Naive thymus-derived CD4-positive, alpha-beta T cell (primary cell): ENCODE measurements around the gene SPATA31D3. TPM values are rescaled to one million over a fixed set of nuclear protein-coding genes. Genes with fewer than 3 reads are reported as not detected.
"Not testable (repeated sequence)": the region's sequence is repeated elsewhere in the genome, so short reads cannot be mapped to it uniquely, and the experiment has no call there.

ENCODE experiments used
- ATAC-seq: fragments of 150-1000 bp; cut with Tn5 transposase; 2 replicates; pipeline ENCODE4 v1.10.0; 2021; ENCODE audit warnings: mild to moderate bottlenecking, moderate library complexity
- CTCF ChIA-PET: fragments of 350-600 bp; sonication (Branson Sonifier 250); formaldehyde crosslinking; loops from one replicate; lab custom pipeline; 2021; ENCODE audit warnings: antibody characterized with exemption; lab: Charles Lee
- POLR2A ChIA-PET: fragments of 350-600 bp; sonication (Branson Sonifier 250); formaldehyde crosslinking; loops from one replicate; lab custom pipeline; 2021; ENCODE audit warnings: antibody characterized with exemption, inconsistent platforms; lab: Charles Lee
- DNase-seq, 9 donors: peaks; one replicate each; pipeline versions ENCODE4 v3.0.0 to v3.0.0-alpha.2; 2020 to 2022; ENCODE audit warnings: mixed read lengths in 1 of 9
- H3K27ac ChIP-seq: one replicate; pipeline ENCODE4 v1.7.0; 2013; ENCODE audit warnings: mild to moderate bottlenecking, low read depth, low read length, moderate library complexity
- H3K27me3 ChIP-seq, 2 donors: one replicate each; pipeline ENCODE4 v1.7.0; 2013; ENCODE audit warnings: low read length in 2 of 2, mild to moderate bottlenecking in 2 of 2, moderate library complexity in 2 of 2; ENCODE audit not compliant: control insufficient read depth in 2 of 2, insufficient read depth in 2 of 2
- H3K36me3 ChIP-seq, 3 experiments: 1 replicate in 2 of 3; 2 replicates in 1 of 3; pipeline ENCODE4 v1.7.0; 2013; ENCODE audit warnings: low read length in 3 of 3, mild to moderate bottlenecking in 3 of 3, moderate library complexity in 1 of 3; ENCODE audit not compliant: insufficient read depth in 3 of 3, control insufficient read depth in 2 of 3
- H3K4me1 ChIP-seq, 2 donors: one replicate each; pipeline ENCODE4 v1.7.0; 2013; ENCODE audit warnings: low read length in 2 of 2, mild to moderate bottlenecking in 2 of 2, moderate library complexity in 1 of 2; ENCODE audit not compliant: control insufficient read depth in 2 of 2, insufficient read depth in 2 of 2
- H3K4me3 ChIP-seq: 2 replicates; pipeline ENCODE4 v1.7.0; 2013; ENCODE audit warnings: mild to moderate bottlenecking, low read length
- H3K9me3 ChIP-seq, 3 experiments: 1 replicate in 2 of 3; 2 replicates in 1 of 3; pipeline ENCODE4 v1.7.0; 2013; ENCODE audit warnings: low read length in 3 of 3; ENCODE audit not compliant: control insufficient read depth in 2 of 3
- H3K27ac Mint-ChIP-seq, 9 donors: one replicate each; pipeline ENCODE4 v1.8.0; 2020 to 2022; ENCODE audit warnings: mixed read lengths in 9 of 9, mild to moderate bottlenecking in 8 of 9, moderate library complexity in 5 of 9, inconsistent platforms in 2 of 9
- H3K27me3 Mint-ChIP-seq, 5 donors: one replicate each; pipeline ENCODE4 v1.8.0; 2021 to 2022; ENCODE audit warnings: mixed read lengths in 5 of 5, mild to moderate bottlenecking in 1 of 5
- H3K36me3 Mint-ChIP-seq, 5 donors: one replicate each; pipeline ENCODE4 v1.8.0; 2020 to 2022; ENCODE audit warnings: mixed read lengths in 5 of 5, mild to moderate bottlenecking in 3 of 5, inconsistent platforms in 1 of 5
- H3K4me1 Mint-ChIP-seq, 7 donors: one replicate each; pipeline ENCODE4 v1.8.0; 2020 to 2022; ENCODE audit warnings: mixed read lengths in 7 of 7, mild to moderate bottlenecking in 3 of 7, inconsistent platforms in 1 of 7
- H3K4me3 Mint-ChIP-seq, 10 donors: one replicate each; pipeline ENCODE4 v1.8.0; 2020 to 2022; ENCODE audit warnings: mild to moderate bottlenecking in 10 of 10, mixed read lengths in 10 of 10, moderate library complexity in 6 of 10, inconsistent platforms in 2 of 10
- H3K9me3 Mint-ChIP-seq, 11 donors: one replicate each; pipeline ENCODE4 v1.8.0; 2020 to 2022; ENCODE audit warnings: mixed read lengths in 11 of 11, mild to moderate bottlenecking in 4 of 11, inconsistent platforms in 1 of 11, moderate library complexity in 1 of 11
- intact Hi-C, 2 donors: fragments of 100-400 bp; cut with micrococcal nuclease; formaldehyde crosslinking; loops; one replicate each; pipeline ENCODE4 v1.15.1; 2023
- polyA plus RNA-seq, 2 donors: library from polyadenylated mRNA; unstranded; fragments of 300-500 nt; fragmentation: Illumina TruSeq; gene quantifications; one replicate each; pipeline ENCODE4 v1.2.3, GENCODE V29; 2021
- total RNA-seq, 6 experiments: library from RNA in 5 of 6; stranded (reverse) in 5 of 6; gene quantifications; 1 replicate in 5 of 6; 2 replicates in 1 of 6; pipeline ENCODE4 v1.2.3 and lab custom pipeline; 2021 to 2026

SPATA31D3 gene
- total and polyA plus RNA-seq, 7 experiments from 2014 or later = not detected

GRCh38 chr9:81906671-81907070 lies 36.6 kb upstream of the SPATA31D3 start:
- H3K36me3 Mint-ChIP-seq = no peaks in the 10 kb centered on the region
- no peak for ATAC-seq
- Histone ChIP-seq H3K27ac (no peak overlapping the region), H3K4me1 (no peaks in the 10 kb centered on the region), H3K4me3 (no peak overlapping the region), H3K36me3 (no peaks in the 10 kb centered on the region), H3K27me3 (no peaks in the 10 kb centered on the region), H3K9me3 (no peaks in the 10 kb centered on the region)
- H3K4me1 Mint-ChIP-seq = no peaks in the 10 kb centered on the region
- peaks cover 0 to 2% (median 0%) of the 10 kb centered on the region in 11 donors for H3K9me3 Mint-ChIP-seq
- ChIA-PET CTCF (no interaction called here), POLR2A (no interaction called here)
- H3K27ac Mint-ChIP-seq = no peak overlapping the region
- DNase-seq = no peak
- intact Hi-C loops = no loop called here
- no peaks in the 10 kb centered on the region for H3K27me3 Mint-ChIP-seq
- no peak overlapping the region for H3K4me3 Mint-ChIP-seq

GRCh38 chr9:81912135-81912534 lies 31.2 kb upstream of the SPATA31D3 start:
- H3K27me3 Mint-ChIP-seq = peaks cover 0 to 3% (median 0%) of the 10 kb centered on the region in 5 donors
- H3K36me3 Mint-ChIP-seq = no peaks in the 10 kb centered on the region
- ATAC-seq = no peak
- no peak for DNase-seq
- no peak overlapping the region for H3K27ac Mint-ChIP-seq
- H3K9me3 Mint-ChIP-seq = peaks cover 0 to 15% (median 2%) of the 10 kb centered on the region in 11 donors
- Histone ChIP-seq H3K9me3 (no peaks in the 10 kb centered on the region), H3K4me1 (no peaks in the 10 kb centered on the region), H3K27me3 (no peaks in the 10 kb centered on the region), H3K36me3 (no peaks in the 10 kb centered on the region), H3K27ac (no peak overlapping the region), H3K4me3 (no peak overlapping the region)
- intact Hi-C loops = no loop called here
- no peak overlapping the region for H3K4me3 Mint-ChIP-seq
- H3K4me1 Mint-ChIP-seq = peaks cover 0 to 2% (median 0%) of the 10 kb centered on the region in 7 donors
- ChIA-PET POLR2A (no interaction called here), CTCF (no interaction called here)

- Mint-ChIP-seq H3K36me3 (no peaks in the 10 kb centered on the region), H3K27me3 (peaks cover 0 to 3% (median 0%) of the 10 kb centered on the region in 5 donors), H3K27ac (no peak overlapping the region), H3K9me3 (peaks cover 0 to 15% (median 2%) of the 10 kb centered on the region in 11 donors), H3K4me3 (no peak overlapping the region), H3K4me1 (peaks cover 0 to 2% (median 0%) of the 10 kb centered on the region in 7 donors)
- no peaks in the 10 kb centered on the region for H3K4me1 ChIP-seq
- H3K9me3 ChIP-seq = no peaks in the 10 kb centered on the region
- no peaks in the 10 kb centered on the region for H3K36me3 ChIP-seq
- ChIA-PET CTCF (no interaction called here), POLR2A (no interaction called here)
- H3K27me3 ChIP-seq = no peaks in the 10 kb centered on the region
- ATAC-seq (no peak), DNase-seq (no peak)
- intact Hi-C loops = no loop called here
- H3K27ac ChIP-seq = no peak overlapping the region
- H3K4me3 ChIP-seq = no peak overlapping the region
Measured at GRCh38 chr9:81915801-81916505, 27.3 kb upstream of the SPATA31D3 start.

DNA sequence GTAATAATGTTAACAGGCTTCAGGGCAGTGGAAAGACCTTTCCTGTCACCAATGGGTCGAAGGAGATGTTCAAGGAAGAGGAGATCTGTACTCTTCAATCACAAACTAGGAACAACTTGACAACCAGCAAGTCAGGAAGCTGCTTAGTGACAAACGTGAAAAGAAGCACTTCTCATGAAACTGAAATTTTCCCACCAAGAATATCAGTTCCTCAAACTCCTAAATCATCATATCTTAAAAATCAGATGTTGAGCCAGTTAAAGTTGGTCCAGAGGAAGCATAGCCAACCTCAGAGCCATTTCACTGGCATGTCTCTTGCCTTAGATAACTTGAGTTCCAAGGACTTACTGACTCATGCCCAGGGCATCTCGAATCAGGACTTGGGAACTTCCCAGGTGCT lies 24.8 kb upstream of the SPATA31D3 start:
- CTCF ChIA-PET, H3K36me3 Mint-ChIP-seq, H3K4me3 Mint-ChIP-seq, H3K27me3 Mint-ChIP-seq, H3K4me1 ChIP-seq, intact Hi-C loops, ATAC-seq, POLR2A ChIA-PET, DNase-seq, H3K27ac Mint-ChIP-seq, H3K4me3 ChIP-seq, H3K27me3 ChIP-seq, H3K4me1 Mint-ChIP-seq, H3K36me3 ChIP-seq, H3K27ac ChIP-seq, H3K9me3 ChIP-seq: not testable (repeated sequence)
- peaks cover 0 to 15% (median 0%) of the 10 kb centered on the region in 11 donors for H3K9me3 Mint-ChIP-seq

DNA sequence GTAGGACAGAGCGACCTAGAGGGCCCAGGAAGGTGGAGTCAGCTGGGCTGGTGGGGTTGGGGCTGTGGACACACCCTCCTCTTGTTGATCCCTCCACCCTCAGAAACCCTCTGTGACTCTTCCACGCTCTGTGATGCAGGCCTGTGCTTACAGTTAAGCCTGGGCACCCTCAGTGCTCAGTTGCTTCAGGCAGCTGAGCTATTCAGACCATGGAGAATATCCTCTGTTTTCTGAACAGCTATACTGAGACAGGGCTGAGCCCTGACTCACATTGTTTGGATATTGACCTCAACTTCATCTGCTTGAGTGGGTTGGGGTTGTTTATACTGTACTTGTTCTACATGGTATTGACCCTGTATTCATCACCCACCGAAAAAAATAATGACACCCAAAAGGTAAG lies 15.0 kb upstream of the SPATA31D3 start, which contains the start of gene SPATA31D4:
SPATA31D4 (plus strand) TSS at position 124 of the 400 bp plus-strand sequence; CDS start at position 210, 86 bp downstream.
- POLR2A ChIA-PET = not testable (repeated sequence)

DNA sequence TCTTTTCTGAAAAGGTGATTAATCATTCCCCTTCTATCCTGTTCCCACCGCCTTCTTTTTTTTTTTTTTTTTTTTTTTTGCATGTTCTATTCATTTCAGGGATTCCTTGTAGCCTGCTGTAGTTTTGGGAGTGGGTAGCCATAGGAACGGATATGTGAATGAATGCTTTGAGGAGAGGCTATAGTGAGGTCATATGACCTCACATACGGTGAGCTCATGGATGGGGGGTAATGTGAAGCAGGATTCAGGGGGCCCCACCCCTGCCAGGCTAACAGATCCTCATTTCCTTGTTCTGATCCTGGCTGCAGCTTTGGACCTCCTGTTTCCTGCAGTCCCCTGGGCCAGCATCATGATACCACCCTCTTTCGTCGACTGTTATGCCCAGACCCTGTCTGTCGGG lies 13.2 kb upstream of the SPATA31D3 start:
- H3K27ac Mint-ChIP-seq, H3K27ac ChIP-seq, H3K4me1 Mint-ChIP-seq, H3K27me3 Mint-ChIP-seq, H3K9me3 ChIP-seq, H3K4me3 Mint-ChIP-seq, CTCF ChIA-PET, ATAC-seq, H3K4me1 ChIP-seq, DNase-seq, intact Hi-C loops, H3K9me3 Mint-ChIP-seq, H3K27me3 ChIP-seq, H3K36me3 ChIP-seq, POLR2A ChIA-PET, H3K36me3 Mint-ChIP-seq, H3K4me3 ChIP-seq: not testable (repeated sequence)

More for the DNA sequence above, 15.0 kb upstream of the SPATA31D3 start, which contains the start of gene SPATA31D4:
- DNase-seq, H3K27me3 Mint-ChIP-seq, intact Hi-C loops, H3K36me3 Mint-ChIP-seq, H3K9me3 ChIP-seq, H3K27ac Mint-ChIP-seq, H3K27ac ChIP-seq, CTCF ChIA-PET, H3K9me3 Mint-ChIP-seq, H3K4me3 Mint-ChIP-seq, H3K4me1 Mint-ChIP-seq, H3K36me3 ChIP-seq, H3K4me1 ChIP-seq, H3K27me3 ChIP-seq, H3K4me3 ChIP-seq, ATAC-seq: not testable (repeated sequence)

DNA sequence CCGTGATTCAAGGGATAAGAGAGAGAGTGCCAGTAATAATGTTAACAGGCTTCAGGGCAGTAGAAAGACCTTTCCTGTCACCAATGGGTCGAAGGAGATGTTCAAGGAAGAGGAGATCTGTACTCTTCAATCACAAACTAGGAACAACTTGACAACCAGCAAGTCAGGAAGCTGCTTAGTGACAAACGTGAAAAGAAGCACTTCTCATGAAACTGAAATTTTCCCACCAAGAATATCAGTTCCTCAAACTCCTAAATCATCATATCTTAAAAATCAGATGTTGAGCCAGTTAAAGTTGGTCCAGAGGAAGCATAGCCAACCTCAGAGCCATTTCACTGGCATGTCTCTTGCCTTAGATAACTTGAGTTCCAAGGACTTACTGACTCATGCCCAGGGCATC lies 9.8 kb upstream of the SPATA31D3 start:
- H3K36me3 ChIP-seq, CTCF ChIA-PET, ATAC-seq, H3K4me1 ChIP-seq, H3K9me3 Mint-ChIP-seq, POLR2A ChIA-PET, intact Hi-C loops, H3K27me3 ChIP-seq, H3K27ac ChIP-seq, H3K36me3 Mint-ChIP-seq, H3K4me3 Mint-ChIP-seq, H3K4me3 ChIP-seq, H3K27ac Mint-ChIP-seq, H3K9me3 ChIP-seq, H3K27me3 Mint-ChIP-seq, H3K4me1 Mint-ChIP-seq, DNase-seq: not testable (repeated sequence)
